Neural cell (in vitro differentiated cells): Measurements from ENCODE around the gene IGSF21. TPM values are rescaled to one million over a fixed set of nuclear protein-coding genes. Genes with fewer than 3 reads are reported as not detected.

Experiments used
- H2AFZ ChIP-seq: fragments of 200-600, 300-800 bp; sonication (generic), shearing (Covaris generic); 2 replicates; pipeline ENCODE4 v1.6.0; 2014; ENCODE audit warnings: low read depth, mild to moderate bottlenecking, antibody characterized with exemption, low read length, moderate library complexity
- H3F3A ChIP-seq: fragments of 200-600 bp; shearing (Covaris generic); 2 replicates; pipeline ENCODE4 v1.6.1; 2016; ENCODE audit warnings: mild to moderate bottlenecking, moderate library complexity, mixed read lengths, antibody characterized with exemption, low read length; ENCODE audit not compliant: insufficient read depth, poor library complexity, severe bottlenecking
- H3K27ac ChIP-seq: fragments of 200-600, 300-800 bp; sonication (generic), shearing (Covaris generic); 2 replicates; pipeline ENCODE4 v1.5.1; 2014; ENCODE audit warnings: mild to moderate bottlenecking, low read length, moderate library complexity
- H3K27me3 ChIP-seq: fragments of 300-800, 200-600 bp; sonication (generic), shearing (Covaris generic); 2 replicates; pipeline ENCODE4 v1.6.0; 2014; ENCODE audit warnings: mild to moderate bottlenecking, low read depth, low read length, moderate library complexity; ENCODE audit not compliant: insufficient read depth
- H3K36me3 ChIP-seq: fragments of 300-800, 200-600 bp; sonication (generic), shearing (Covaris generic); 2 replicates; pipeline ENCODE4 v1.5.1; 2014; ENCODE audit warnings: mild to moderate bottlenecking, antibody characterized with exemption, low read length, moderate library complexity; ENCODE audit not compliant: insufficient read depth
- H3K4me2 ChIP-seq: fragments of 300-800, 200-600 bp; sonication (generic), shearing (Covaris generic); 2 replicates; pipeline ENCODE4 v1.6.0; 2014; ENCODE audit warnings: mild to moderate bottlenecking, low read length
- H3K4me3 ChIP-seq: fragments of 300-800, 200-600 bp; sonication (generic), shearing (Covaris generic); 2 replicates; pipeline ENCODE4 v1.5.1; 2014; ENCODE audit warnings: mild to moderate bottlenecking, low read length, moderate library complexity
- H3K79me2 ChIP-seq: fragments of 200-600 bp; shearing (Covaris generic); replicated peaks from 2 replicates; pipeline ENCODE4 v1.6.0; 2014; ENCODE audit warnings: mild to moderate bottlenecking, low read length, moderate library complexity; ENCODE audit not compliant: insufficient read depth
- H3K9ac ChIP-seq: fragments of 300-800, 200-600 bp; sonication (generic), shearing (Covaris generic); 2 replicates; pipeline ENCODE4 v1.6.1; 2016; ENCODE audit warnings: mild to moderate bottlenecking, low read length, mixed read lengths
- H3K9me2 ChIP-seq: fragments of 200-600 bp; shearing (Covaris generic); 2 replicates; pipeline ENCODE4 v1.6.1; 2016; ENCODE audit warnings: mild to moderate bottlenecking, low read length, mixed read lengths; ENCODE audit not compliant: insufficient read depth
- H3K9me3 ChIP-seq: fragments of 200-600, 300-800 bp; sonication (generic), shearing (Covaris generic); 2 replicates; pipeline ENCODE4 v1.6.1; 2016; ENCODE audit warnings: mild to moderate bottlenecking, mixed run types, low read length, moderate library complexity, mixed read lengths
- H4K20me1 ChIP-seq: fragments of 200-600 bp; shearing (Covaris generic); 2 replicates; pipeline ENCODE4 v1.6.1; 2016; ENCODE audit warnings: mild to moderate bottlenecking, mixed run types; ENCODE audit not compliant: insufficient read depth
- EP300 ChIP-seq: fragments of 450-650 bp; conservative IDR thresholded peaks from 2 replicates; pipeline ENCODE4 v1.6.1; 2014; ENCODE audit warnings: antibody characterized with exemption, mild to moderate bottlenecking, moderate library complexity; ENCODE audit not compliant: poor library complexity, severe bottlenecking
- EZH2 ChIP-seq: fragments of 200-600, 300-800 bp; shearing (Covaris generic), sonication (generic); IDR thresholded peaks from 2 replicates; pipeline ENCODE4 v1.6.1; 2014; ENCODE audit warnings: antibody characterized with exemption, low read length, borderline replicate concordance, mild to moderate bottlenecking; ENCODE audit not compliant: insufficient read depth, poor library complexity, severe bottlenecking
- MXI1 ChIP-seq: fragments of 450-650 bp; conservative IDR thresholded peaks from 2 replicates; pipeline ENCODE4 v1.6.1; 2014; ENCODE audit warnings: antibody characterized with exemption, mild to moderate bottlenecking; ENCODE audit not compliant: poor library complexity, severe bottlenecking
- POLR2AphosphoS5 ChIP-seq: IDR thresholded peaks from 2 replicates; pipeline ENCODE4 v1.6.1; 2012
- RAD21 ChIP-seq: fragments of 450-650 bp; conservative IDR thresholded peaks from 2 replicates; pipeline ENCODE4 v1.6.1; 2014; ENCODE audit warnings: antibody characterized with exemption, mild to moderate bottlenecking, moderate library complexity
- SMC3 ChIP-seq: fragments of 450-650 bp; conservative IDR thresholded peaks from 2 replicates; pipeline ENCODE4 v1.6.1; 2014; ENCODE audit warnings: antibody characterized with exemption, mild to moderate bottlenecking, moderate library complexity; ENCODE audit not compliant: poor library complexity
- TAF1 ChIP-seq: IDR thresholded peaks from 2 replicates; pipeline ENCODE4 v1.6.1; 2012; ENCODE audit warnings: low read depth
- polyA plus RNA-seq: library from polyadenylated mRNA; depleted of rRNA; stranded (reverse); fragments of >200 nt; gene quantifications from 2 replicates; pipeline ENCODE4 v1.2.3, GENCODE V29; 2014
- TF ChIP-seq, protein P1 (sequence below): fragments of 450-650 bp; IDR thresholded peaks from 2 replicates; pipeline ENCODE4 v1.5.1; 2014; ENCODE audit warnings: antibody characterized with exemption, mild to moderate bottlenecking, moderate library complexity; ENCODE audit not compliant: poor library complexity, severe bottlenecking
- TF ChIP-seq, protein P2 (sequence below): IDR thresholded peaks from 2 replicates; pipeline ENCODE4 v1.6.1; 2012; ENCODE audit warnings: borderline replicate concordance

Gene IGSF21
- polyA plus RNA-seq, 1 donor from 2014 or later: 2.4 TPM

DNA sequence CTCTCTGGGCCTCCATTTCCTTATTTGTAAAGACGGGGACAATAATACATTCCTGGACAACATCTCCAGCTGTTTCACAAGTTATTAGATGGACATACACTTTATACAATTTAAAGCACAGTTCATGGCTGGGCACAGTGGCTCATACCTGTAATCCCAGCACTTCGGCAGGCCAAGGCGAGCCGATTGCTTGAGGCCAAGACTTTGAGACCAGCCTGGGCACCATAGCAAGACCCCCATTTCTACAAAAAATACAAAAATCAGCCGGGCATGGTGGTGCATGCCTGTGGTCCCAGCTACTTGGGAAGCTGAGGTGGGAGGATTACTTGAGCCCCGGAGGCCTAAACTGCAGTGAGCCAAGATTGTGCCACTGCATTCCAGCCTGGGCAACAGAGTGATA is 34.1 kb downstream of the IGSF21 start:
- no peak for TF ChIP-seq TAF1
- no peak for TF ChIP-seq EP300
- TF ChIP-seq MXI1: no peak
- TF ChIP-seq RAD21: no peak
- TF ChIP-seq, protein P1, sequence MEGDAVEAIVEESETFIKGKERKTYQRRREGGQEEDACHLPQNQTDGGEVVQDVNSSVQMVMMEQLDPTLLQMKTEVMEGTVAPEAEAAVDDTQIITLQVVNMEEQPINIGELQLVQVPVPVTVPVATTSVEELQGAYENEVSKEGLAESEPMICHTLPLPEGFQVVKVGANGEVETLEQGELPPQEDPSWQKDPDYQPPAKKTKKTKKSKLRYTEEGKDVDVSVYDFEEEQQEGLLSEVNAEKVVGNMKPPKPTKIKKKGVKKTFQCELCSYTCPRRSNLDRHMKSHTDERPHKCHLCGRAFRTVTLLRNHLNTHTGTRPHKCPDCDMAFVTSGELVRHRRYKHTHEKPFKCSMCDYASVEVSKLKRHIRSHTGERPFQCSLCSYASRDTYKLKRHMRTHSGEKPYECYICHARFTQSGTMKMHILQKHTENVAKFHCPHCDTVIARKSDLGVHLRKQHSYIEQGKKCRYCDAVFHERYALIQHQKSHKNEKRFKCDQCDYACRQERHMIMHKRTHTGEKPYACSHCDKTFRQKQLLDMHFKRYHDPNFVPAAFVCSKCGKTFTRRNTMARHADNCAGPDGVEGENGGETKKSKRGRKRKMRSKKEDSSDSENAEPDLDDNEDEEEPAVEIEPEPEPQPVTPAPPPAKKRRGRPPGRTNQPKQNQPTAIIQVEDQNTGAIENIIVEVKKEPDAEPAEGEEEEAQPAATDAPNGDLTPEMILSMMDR: no peak
- TF ChIP-seq POLR2AphosphoS5: no peak
- TF ChIP-seq, protein P2, sequence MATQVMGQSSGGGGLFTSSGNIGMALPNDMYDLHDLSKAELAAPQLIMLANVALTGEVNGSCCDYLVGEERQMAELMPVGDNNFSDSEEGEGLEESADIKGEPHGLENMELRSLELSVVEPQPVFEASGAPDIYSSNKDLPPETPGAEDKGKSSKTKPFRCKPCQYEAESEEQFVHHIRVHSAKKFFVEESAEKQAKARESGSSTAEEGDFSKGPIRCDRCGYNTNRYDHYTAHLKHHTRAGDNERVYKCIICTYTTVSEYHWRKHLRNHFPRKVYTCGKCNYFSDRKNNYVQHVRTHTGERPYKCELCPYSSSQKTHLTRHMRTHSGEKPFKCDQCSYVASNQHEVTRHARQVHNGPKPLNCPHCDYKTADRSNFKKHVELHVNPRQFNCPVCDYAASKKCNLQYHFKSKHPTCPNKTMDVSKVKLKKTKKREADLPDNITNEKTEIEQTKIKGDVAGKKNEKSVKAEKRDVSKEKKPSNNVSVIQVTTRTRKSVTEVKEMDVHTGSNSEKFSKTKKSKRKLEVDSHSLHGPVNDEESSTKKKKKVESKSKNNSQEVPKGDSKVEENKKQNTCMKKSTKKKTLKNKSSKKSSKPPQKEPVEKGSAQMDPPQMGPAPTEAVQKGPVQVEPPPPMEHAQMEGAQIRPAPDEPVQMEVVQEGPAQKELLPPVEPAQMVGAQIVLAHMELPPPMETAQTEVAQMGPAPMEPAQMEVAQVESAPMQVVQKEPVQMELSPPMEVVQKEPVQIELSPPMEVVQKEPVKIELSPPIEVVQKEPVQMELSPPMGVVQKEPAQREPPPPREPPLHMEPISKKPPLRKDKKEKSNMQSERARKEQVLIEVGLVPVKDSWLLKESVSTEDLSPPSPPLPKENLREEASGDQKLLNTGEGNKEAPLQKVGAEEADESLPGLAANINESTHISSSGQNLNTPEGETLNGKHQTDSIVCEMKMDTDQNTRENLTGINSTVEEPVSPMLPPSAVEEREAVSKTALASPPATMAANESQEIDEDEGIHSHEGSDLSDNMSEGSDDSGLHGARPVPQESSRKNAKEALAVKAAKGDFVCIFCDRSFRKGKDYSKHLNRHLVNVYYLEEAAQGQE: no peak
- TF ChIP-seq SMC3: no peak
- no peak for TF ChIP-seq EZH2
- no peaks in the 10 kb centered on the region for H3K9me2 ChIP-seq
- H3F3A ChIP-seq: no peaks in the 10 kb centered on the region
- H3K4me2 ChIP-seq: no peak overlapping the region
- H3K9ac ChIP-seq: no peak overlapping the region
- no peak overlapping the region for H2AFZ ChIP-seq
- no peak overlapping the region for H3K27ac ChIP-seq
- H3K4me3 ChIP-seq: no peak overlapping the region
- no peaks in the 10 kb centered on the region for H3K36me3 ChIP-seq
- no peaks in the 10 kb centered on the region for H3K79me2 ChIP-seq
- no peaks in the 10 kb centered on the region for H4K20me1 ChIP-seq
- H3K27me3 ChIP-seq: no peaks in the 10 kb centered on the region
- no peaks in the 10 kb centered on the region for H3K9me3 ChIP-seq

DNA sequence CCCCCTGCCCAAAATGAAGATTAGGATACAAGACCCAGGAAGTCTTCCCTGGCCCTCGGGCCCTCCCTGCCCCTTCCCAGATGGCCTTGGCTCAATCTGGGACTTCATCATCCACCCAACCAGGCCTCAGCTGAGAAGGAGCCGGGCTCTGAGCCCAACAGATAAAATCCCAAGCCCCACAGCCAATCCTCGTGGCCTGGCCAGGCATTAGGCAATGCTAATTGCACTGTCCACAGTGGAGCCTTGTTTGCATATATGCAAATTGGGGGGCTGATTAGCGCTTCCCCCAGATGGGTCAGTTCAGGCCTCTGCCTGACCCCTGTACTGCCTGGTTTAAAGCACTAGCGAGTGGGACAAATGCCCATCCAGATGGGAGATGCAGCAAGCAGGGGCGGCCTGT is 34.9 kb downstream of the IGSF21 start:
- Histone ChIP-seq H3K27ac (no peak overlapping the region), H3K9ac (no peak overlapping the region), H3K4me2 (no peak overlapping the region), H3K27me3 (no peaks in the 10 kb centered on the region), H3K9me3 (no peaks in the 10 kb centered on the region), H3F3A (no peaks in the 10 kb centered on the region), H4K20me1 (no peaks in the 10 kb centered on the region), H3K36me3 (no peaks in the 10 kb centered on the region), H2AFZ (no peak overlapping the region), H3K4me3 (no peak overlapping the region), H3K9me2 (no peaks in the 10 kb centered on the region), H3K79me2 (no peaks in the 10 kb centered on the region)
- no peak for TF ChIP-seq SMC3
- no peak for TF ChIP-seq EZH2
- no peak for TF ChIP-seq MXI1
- no peak for TF ChIP-seq EP300
- TF ChIP-seq POLR2AphosphoS5: no peak
- no peak for TF ChIP-seq RAD21
- TF ChIP-seq, protein P1: no peak
- TF ChIP-seq, protein P2: no peak
